ENCODE measurements around the gene CYP19A1.

- TF ChIP-seq REST (IDR thresholded peaks at IDR 0.05; ENCODE audit: low read depth) = no peak
- TF ChIP-seq MAX (IDR thresholded peaks at IDR 0.05) = no peak
- no peak for TF ChIP-seq TAF1 (IDR thresholded peaks at IDR 0.05; ENCODE audit: low read depth)
Measured at GRCh38 chr15:51380999-51381806, 42.8 kb upstream of the CYP19A1 start.
